Dendritic cell treated with granulocyte-macrophage colony-stimulating factor and Interleukin-4, amounts not matched to agents 40 ng/mL and 50 ng/mL, for 4 days (primary cell): Measurements from ENCODE around the gene RAD51AP2.
"Not testable (repeated sequence)": the region's sequence is repeated elsewhere in the genome, so short reads cannot be mapped to it uniquely, and the experiment has no call there.

Source experiments
- H3K27ac Mint-ChIP-seq: one replicate; pipeline ENCODE4 v1.8.0; 2022; ENCODE audit warnings: mild to moderate bottlenecking, mixed read lengths
- H3K27me3 Mint-ChIP-seq: one replicate; pipeline ENCODE4 v1.8.0; 2022; ENCODE audit warnings: mild to moderate bottlenecking, mixed read lengths
- H3K36me3 Mint-ChIP-seq: one replicate; pipeline ENCODE4 v1.8.0; 2022; ENCODE audit warnings: low read depth, mixed read lengths
- H3K4me1 Mint-ChIP-seq: one replicate; pipeline ENCODE4 v1.8.0; 2022; ENCODE audit warnings: low read depth, mixed read lengths
- H3K4me3 Mint-ChIP-seq: one replicate; pipeline ENCODE4 v1.8.0; 2022; ENCODE audit warnings: mild to moderate bottlenecking, moderate library complexity, mixed read lengths
- H3K9me3 Mint-ChIP-seq: one replicate; pipeline ENCODE4 v1.8.0; 2022; ENCODE audit warnings: mixed read lengths
- intact Hi-C: fragments of 100-400 bp; cut with micrococcal nuclease; formaldehyde crosslinking; loops from one replicate; pipeline ENCODE4 v1.15.0; 2022

RAD51AP2 gene

DNA sequence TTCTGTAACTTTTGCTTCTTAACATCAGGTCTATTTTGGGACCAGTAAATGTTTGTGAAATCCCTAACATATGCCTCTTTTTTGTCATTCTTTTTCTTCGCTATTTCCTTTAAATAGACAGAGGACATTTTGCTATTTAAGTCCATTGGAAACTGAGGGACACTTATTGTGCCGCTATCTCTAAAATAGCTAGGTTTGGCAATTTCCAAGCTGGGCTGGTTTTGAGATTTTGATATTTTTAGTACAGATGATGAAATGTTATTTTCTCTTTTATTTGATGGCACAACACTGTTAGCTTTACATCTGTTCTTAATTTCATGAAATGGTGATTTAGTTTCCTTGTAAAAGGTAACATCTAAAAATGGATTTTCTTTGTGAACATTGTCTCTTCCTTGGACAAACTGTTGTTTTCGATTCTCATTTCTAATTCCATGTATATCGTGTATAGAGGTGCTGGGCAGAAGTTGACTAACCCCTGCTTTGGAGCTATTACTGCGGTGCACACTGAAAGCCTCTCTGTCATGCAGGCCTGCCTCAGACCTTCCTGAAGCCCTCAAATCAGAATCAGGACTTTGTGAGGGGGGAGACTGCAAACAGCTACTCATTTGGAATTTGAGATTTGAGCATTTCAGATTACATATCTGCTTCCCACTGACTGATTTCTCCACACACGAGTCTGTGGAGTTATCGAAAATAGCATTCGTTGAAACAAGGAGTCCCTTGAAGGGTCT lies 594 bp downstream of the RAD51AP2 start:
- Mint-ChIP-seq H3K4me1 (no peaks in the 10 kb centered on the region), H3K36me3 (no peaks in the 10 kb centered on the region), H3K9me3 (no peaks in the 10 kb centered on the region), H3K27ac (no peak overlapping the region), H3K27me3 (peaks cover 29% of the 10 kb centered on the region), H3K4me3 (no peak overlapping the region)
- intact Hi-C loops = no loop called here

DNA sequence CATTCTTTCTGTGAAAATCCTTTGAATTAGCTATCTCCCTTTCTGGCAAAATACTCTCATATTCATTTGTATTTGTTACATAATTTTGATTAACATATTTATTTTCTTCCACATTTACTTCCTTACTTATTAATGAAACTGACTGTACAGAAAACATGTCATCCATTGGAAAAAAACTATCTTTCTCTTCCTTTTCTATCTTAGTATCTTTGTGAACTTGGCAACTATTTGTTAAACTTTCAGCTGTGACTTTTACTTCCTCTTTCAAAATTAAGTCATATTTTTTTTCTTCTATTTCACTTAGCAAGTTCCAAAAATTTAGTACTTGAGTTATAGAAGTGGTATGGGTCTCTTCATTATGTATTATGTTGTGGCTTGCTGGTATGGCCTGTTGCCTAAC lies 2.6 kb downstream of the RAD51AP2 start:
- Mint-ChIP-seq H3K9me3 (no peaks in the 10 kb centered on the region), H3K27ac (no peak overlapping the region), H3K36me3 (no peaks in the 10 kb centered on the region), H3K4me3 (no peak overlapping the region), H3K27me3 (peaks cover 26% of the 10 kb centered on the region), H3K4me1 (no peaks in the 10 kb centered on the region)
- intact Hi-C loops = no loop called here

DNA sequence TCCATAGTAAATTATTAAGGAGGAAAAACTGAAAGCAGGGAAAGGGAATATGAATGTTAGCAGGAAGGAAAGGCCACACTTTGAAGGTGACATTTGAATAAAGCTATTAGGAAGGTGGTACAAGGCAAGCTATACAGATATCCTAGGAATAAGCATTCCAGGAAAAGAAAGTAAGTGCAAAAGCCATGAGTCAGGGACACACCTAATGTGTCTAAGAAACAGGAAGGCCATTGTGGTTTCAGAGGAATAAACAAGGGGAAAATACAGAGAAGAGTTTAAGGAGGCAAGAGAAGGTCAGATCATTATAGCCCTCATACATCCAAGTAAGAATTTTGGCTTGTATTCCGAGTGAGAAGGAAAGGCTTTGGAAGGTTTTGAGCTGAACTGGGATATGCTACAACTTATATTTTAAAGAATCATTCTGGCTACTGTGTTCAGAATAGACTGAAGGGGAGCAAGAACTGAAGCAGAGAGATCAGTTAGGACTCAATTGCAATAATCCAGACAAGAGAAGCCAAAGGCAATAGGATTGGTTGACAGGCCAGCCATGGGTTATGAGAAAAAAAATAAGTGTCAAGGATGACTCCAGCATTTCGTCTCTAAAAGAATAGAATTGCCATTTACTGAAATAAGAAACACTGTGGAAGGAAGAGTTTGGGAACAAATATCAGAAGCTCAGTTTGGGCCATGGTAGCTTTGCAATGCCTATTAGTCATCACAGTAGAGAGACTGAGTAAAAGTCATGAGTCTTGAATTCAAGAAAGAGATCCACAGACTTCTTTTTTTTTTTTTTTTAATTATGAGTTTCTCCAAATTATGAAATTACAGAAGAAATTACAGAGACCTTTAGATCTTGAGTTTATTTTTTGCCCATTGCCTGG lies 11.3 kb downstream of the RAD51AP2 start:
- Mint-ChIP-seq H3K27ac (no peak overlapping the region), H3K9me3 (no peaks in the 10 kb centered on the region), H3K27me3 (peaks cover 1% of the 10 kb centered on the region), H3K4me3 (no peak overlapping the region), H3K36me3 (no peaks in the 10 kb centered on the region), H3K4me1 (no peaks in the 10 kb centered on the region)
- intact Hi-C loops = no loop called here

DNA sequence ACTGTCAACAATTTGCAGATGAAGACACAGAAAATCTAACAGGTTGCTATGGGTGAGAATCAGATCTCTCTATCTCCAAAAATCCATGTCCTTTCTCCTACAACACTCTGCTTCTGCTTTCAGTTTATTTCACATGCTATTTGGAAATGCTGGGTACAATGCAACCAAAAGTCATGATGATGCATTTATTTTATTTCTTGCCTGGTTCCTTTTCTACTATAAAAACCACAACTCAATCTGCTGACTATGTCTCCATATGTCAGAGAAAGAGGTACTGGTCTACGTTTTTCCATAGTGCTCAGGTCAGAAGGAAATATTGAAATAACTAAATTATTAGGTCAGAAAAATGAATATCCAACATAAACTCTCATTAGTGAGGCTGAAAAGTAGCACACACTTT lies 20.5 kb downstream of the RAD51AP2 start:
- H3K4me3 Mint-ChIP-seq = no peak overlapping the region
- no peaks in the 10 kb centered on the region for H3K4me1 Mint-ChIP-seq
- no peaks in the 10 kb centered on the region for H3K9me3 Mint-ChIP-seq

DNA sequence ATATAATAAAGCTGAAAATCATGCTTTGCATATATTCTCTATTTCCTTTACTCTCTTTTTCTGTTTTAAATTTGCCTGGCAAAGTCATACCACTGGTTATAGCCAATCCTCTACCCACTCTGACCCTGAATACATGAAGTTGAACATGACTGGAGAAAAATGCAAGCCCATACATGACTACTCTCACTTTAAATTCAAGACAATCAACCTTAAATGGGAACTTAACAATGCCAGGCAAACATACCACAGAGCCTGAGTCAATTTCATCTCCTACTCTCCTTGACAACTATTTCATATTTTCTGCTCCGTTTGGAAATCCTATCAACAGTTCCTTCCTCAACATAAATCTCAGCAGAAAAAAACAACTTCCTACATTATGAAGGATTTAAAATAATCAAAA lies 22.6 kb downstream of the RAD51AP2 start:
- intact Hi-C loops = no loop called here
- Mint-ChIP-seq H3K27me3 (no peaks in the 10 kb centered on the region), H3K27ac (no peak overlapping the region), H3K4me1 (no peaks in the 10 kb centered on the region), H3K36me3 (no peaks in the 10 kb centered on the region), H3K9me3 (no peaks in the 10 kb centered on the region), H3K4me3 (no peak overlapping the region)

More for the DNA sequence above, 20.5 kb downstream of the RAD51AP2 start:
- H3K27ac Mint-ChIP-seq = no peak overlapping the region
- intact Hi-C loops = no loop called here
- H3K36me3 Mint-ChIP-seq = no peaks in the 10 kb centered on the region
- no peaks in the 10 kb centered on the region for H3K27me3 Mint-ChIP-seq

DNA sequence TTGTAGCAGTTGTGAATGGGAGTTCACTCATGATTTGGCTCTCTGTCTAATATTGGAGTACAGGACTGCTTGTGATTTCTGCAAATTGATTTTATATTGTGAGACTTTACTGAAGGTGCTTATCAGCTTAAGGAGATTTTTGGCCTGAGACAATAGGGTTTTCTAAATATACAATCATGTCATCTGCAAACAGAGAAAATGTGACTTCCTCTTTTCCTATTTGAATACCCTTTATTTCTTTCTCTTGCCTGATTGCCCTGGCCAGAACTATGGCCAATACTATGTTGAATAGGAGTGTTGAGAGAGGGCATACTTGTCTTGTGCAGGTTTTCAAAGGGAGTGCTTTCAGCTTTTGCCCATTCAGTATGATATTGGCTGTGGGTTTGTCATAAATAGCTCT lies 28.1 kb downstream of the RAD51AP2 start:
- H3K27ac Mint-ChIP-seq, H3K27me3 Mint-ChIP-seq, H3K4me1 Mint-ChIP-seq, H3K4me3 Mint-ChIP-seq, H3K36me3 Mint-ChIP-seq, H3K9me3 Mint-ChIP-seq, intact Hi-C loops: not testable (repeated sequence)

DNA sequence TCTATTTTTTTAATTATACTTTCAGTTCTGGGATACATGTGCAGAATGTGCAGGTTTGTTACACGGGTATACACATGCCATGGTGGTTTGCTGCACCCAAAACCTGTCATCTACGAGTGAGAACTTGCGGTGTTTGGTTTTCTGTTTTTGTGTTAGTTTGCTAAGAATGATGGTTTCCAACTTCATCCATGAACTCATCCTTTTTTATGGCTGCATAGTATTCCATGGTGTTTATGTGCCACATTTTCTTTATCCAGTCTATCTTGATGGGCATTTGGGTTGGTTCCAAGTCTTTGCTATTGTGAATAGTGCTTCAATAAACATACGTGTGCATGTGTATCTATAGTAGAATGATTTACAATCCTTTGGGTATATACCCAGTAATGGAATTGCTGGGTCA lies 29.6 kb downstream of the RAD51AP2 start:
- H3K36me3 Mint-ChIP-seq, H3K9me3 Mint-ChIP-seq, H3K4me3 Mint-ChIP-seq, H3K4me1 Mint-ChIP-seq, H3K27ac Mint-ChIP-seq, intact Hi-C loops, H3K27me3 Mint-ChIP-seq: not testable (repeated sequence)

DNA sequence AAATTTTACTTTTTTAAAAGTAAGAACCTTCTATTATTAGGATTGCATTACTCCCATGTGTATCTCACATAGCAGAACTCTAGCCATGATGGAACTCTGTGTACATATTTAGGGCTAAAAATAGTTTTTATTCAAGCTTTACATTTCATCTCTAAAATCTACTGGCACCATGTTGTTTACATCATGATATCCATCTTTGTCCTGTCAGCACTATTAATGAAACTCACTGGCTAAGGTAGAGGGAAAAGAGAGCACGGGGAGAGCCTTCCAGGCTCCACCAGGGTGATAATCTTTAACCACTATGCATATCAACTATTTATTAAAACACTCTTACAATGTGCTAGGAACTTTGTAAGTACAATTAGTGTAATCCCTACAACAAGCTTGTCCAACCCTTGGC lies 34.7 kb downstream of the RAD51AP2 start:
- no peak overlapping the region for H3K27ac Mint-ChIP-seq
- H3K4me3 Mint-ChIP-seq = no peak overlapping the region
- no peaks in the 10 kb centered on the region for H3K27me3 Mint-ChIP-seq
- intact Hi-C loops = no loop called here
- no peaks in the 10 kb centered on the region for H3K4me1 Mint-ChIP-seq
- no peaks in the 10 kb centered on the region for H3K9me3 Mint-ChIP-seq
- H3K36me3 Mint-ChIP-seq = no peaks in the 10 kb centered on the region

DNA sequence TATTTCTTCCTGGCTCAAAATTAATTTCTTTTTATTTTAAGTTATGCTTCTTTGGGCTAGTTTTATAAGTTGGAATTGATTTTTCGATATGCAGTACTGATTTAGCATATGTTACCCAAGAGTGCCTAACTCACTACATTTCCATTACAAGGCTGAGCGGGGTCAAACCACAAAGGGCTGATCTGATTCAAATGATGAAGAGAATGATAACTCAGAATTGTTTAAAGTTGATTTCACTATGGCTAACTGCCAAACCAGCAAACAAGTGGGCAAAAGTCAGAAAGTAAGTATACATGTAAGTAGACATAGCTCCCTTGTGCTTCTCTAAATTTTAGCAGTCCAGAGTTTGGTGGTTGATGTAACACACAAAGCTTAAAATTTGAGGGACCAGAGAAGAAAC lies 35.6 kb downstream of the RAD51AP2 start:
- no peak overlapping the region for H3K27ac Mint-ChIP-seq
- intact Hi-C loops = no loop called here
- no peak overlapping the region for H3K4me3 Mint-ChIP-seq
- no peaks in the 10 kb centered on the region for H3K9me3 Mint-ChIP-seq
- H3K27me3 Mint-ChIP-seq = no peaks in the 10 kb centered on the region
- no peaks in the 10 kb centered on the region for H3K36me3 Mint-ChIP-seq
- H3K4me1 Mint-ChIP-seq = no peaks in the 10 kb centered on the region

DNA sequence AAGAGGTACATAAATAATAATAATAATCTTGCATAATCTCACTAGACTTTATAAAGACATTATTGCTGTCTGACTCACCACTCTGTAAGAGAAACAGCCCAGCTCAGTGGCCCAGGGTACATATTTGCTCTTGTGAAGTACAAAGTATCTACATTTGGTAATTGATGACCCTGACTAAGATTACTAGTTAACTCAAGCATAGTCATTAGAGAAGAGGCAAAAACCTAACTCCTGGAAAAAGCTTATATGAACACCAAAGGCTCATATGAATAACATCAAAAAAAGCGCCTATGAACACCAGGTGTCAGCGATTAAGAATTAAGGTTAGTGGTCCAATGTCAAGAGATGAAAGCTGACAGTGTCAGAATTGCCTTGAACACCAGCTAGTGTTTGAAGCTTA lies 38.4 kb downstream of the RAD51AP2 start:
- intact Hi-C loops = no loop called here
- Mint-ChIP-seq H3K4me3 (no peak overlapping the region), H3K27me3 (no peaks in the 10 kb centered on the region), H3K4me1 (no peaks in the 10 kb centered on the region), H3K36me3 (no peaks in the 10 kb centered on the region), H3K9me3 (no peaks in the 10 kb centered on the region), H3K27ac (no peak overlapping the region)

DNA sequence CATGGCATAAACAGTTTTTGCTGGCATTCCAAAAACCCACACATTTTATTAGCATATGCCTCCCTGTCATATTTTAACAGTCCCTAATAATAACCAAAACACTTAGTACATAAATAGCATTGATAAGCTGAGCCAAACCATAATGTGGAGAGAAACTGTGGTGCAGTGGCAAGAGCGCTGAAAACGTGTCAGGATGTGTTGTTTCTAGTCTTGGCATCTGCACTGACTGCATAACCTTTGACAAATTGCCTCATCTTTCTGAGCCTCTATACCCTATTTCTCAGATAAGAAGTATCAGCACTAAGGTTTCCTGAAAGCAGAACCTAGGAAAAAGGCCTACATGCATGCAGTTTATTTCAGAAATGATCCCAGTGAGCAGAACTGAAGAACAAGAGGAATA lies 41.4 kb downstream of the RAD51AP2 start:
- Mint-ChIP-seq H3K4me3 (no peak overlapping the region), H3K4me1 (no peaks in the 10 kb centered on the region)

DNA sequence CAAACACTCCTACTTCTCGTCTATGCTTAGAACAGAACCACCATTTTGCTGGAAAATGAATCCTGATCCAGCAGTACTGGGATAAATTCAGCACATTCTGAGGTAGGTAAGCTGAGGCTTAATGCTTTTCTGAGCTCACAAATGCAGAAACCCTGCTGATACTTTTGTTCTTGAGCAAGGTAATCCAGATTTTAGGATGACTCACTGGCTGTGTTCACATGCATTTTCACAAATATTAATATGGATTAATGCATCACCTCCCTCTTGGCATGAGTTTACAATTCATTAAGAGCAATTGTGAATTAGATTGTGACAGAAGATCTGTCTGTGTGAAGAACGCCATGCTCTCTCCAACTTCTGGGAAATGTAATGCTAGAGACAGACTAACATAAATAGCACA lies 42.2 kb downstream of the RAD51AP2 start:
- no peaks in the 10 kb centered on the region for H3K4me1 Mint-ChIP-seq
- intact Hi-C loops = no loop called here
- no peak overlapping the region for H3K27ac Mint-ChIP-seq
- no peak overlapping the region for H3K4me3 Mint-ChIP-seq
- no peaks in the 10 kb centered on the region for H3K36me3 Mint-ChIP-seq
- H3K27me3 Mint-ChIP-seq = no peaks in the 10 kb centered on the region
- peaks cover 1% of the 10 kb centered on the region for H3K9me3 Mint-ChIP-seq

More for the DNA sequence above, 41.4 kb downstream of the RAD51AP2 start:
- intact Hi-C loops = no loop called here
- no peaks in the 10 kb centered on the region for H3K36me3 Mint-ChIP-seq
- no peak overlapping the region for H3K27ac Mint-ChIP-seq
- H3K9me3 Mint-ChIP-seq = no peaks in the 10 kb centered on the region
- H3K27me3 Mint-ChIP-seq = no peaks in the 10 kb centered on the region

DNA sequence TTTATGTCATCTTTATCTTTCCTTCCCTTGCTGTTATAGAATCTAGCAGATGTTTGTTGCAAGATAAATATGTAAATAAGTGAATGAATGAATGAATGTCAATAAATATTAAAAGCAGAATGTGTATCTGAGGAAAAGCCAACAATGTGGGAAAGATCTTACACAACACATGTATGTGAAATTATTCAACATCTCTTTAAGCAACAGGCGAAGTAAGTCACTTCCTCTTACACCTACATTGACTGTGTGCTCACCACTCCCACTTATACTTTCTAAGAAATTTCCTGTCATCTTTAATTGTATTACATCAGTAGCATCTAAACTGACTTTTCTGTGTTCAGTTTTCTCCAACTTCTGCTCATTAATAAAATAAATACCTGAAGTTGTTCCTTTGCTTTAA lies 43.0 kb downstream of the RAD51AP2 start:
- Mint-ChIP-seq H3K27ac (no peak overlapping the region), H3K4me3 (no peak overlapping the region), H3K36me3 (no peaks in the 10 kb centered on the region), H3K4me1 (no peaks in the 10 kb centered on the region), H3K9me3 (peaks cover 9% of the 10 kb centered on the region), H3K27me3 (no peaks in the 10 kb centered on the region)
- intact Hi-C loops = no loop called here

DNA sequence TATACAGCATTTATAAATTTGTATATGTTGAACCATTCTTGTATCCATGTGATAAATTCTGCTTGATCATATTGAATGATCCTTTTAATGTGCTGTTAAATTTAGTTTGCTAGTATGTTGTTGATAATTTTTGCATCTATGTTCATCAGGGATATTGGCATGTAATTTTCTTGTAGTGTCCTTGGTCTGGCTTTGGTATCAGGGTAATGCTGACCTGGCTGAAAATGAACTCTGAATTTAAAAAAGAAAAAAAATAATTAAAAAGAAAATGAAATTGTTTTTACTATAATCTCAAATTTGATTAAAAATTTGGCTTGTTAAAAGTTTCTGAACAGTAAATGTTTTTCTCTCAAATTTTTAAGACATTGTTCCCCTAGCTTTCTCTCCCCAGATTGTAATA lies 46.3 kb downstream of the RAD51AP2 start:
- intact Hi-C loops = loop anchor here (5.0 kb wide), 1 partner anchor 200 kb away; no protein-coding TSS in a partner anchor
- Mint-ChIP-seq H3K4me3 (no peak overlapping the region), H3K4me1 (no peaks in the 10 kb centered on the region), H3K36me3 (no peaks in the 10 kb centered on the region), H3K27ac (no peak overlapping the region), H3K27me3 (no peaks in the 10 kb centered on the region), H3K9me3 (peaks cover 36% of the 10 kb centered on the region)
